NCI-H2107 (cell line): ENCODE results near the gene ALPK3.

Source experiments
- DNase-seq: peaks from one replicate; lab custom pipeline; 2025; lab: John Stamatoyannopoulos, UW

The ALPK3 gene

GRCh38 chr15:84922530-84922929 lies 105.4 kb downstream of the ALPK3 start:
- no peak for DNase-seq
